HepG2 (cell line): Measurements from ENCODE around the gene CCDC57. TPM values are rescaled to one million over a fixed set of nuclear protein-coding genes. Genes with fewer than 3 reads are reported as not detected.
A peak's percentile ranks its signal among the peaks of the same experiment; 100 is the strongest.

Source experiments
- GPN1 ChIP-seq: sonication (generic); formaldehyde crosslinking; IDR thresholded peaks from 2 replicates; pipeline ENCODE4 v1.5.1; 2020; ENCODE audit warnings: missing genetic modification reagents, borderline replicate concordance
- HNRNPUL1 ChIP-seq: fragments of 200-400 bp; formaldehyde crosslinking; IDR thresholded peaks from 2 replicates; pipeline ENCODE4 v1.6.1; 2017; ENCODE audit warnings: low read depth, mild to moderate bottlenecking, low read length, moderate library complexity
- KAT7 ChIP-seq: IDR thresholded peaks from 2 replicates; pipeline ENCODE4 v1.6.1; 2018; ENCODE audit warnings: borderline replicate concordance, missing compliant biosample characterization
- KLF12 ChIP-seq: sonication (generic); formaldehyde crosslinking; IDR thresholded peaks from 2 replicates; pipeline ENCODE4 v1.4.0; 2020; ENCODE audit warnings: missing genetic modification reagents, borderline replicate concordance
- KLF16 ChIP-seq, 2 experiments: sonication (generic) in 1 of 2; formaldehyde crosslinking in 1 of 2; IDR thresholded peaks; 2 replicates each; pipeline versions ENCODE4 v1.6.1 to v1.8.0; 2016 to 2023; ENCODE audit warnings: missing genetic modification reagents in 2 of 2, missing compliant biosample characterization in 1 of 2
- NONO ChIP-seq, 2 experiments: fragments of 450-650 bp in 1 of 2; sonication (generic) in 1 of 2; formaldehyde crosslinking in 1 of 2; IDR thresholded peaks in 1 of 2; conservative IDR thresholded peaks in 1 of 2; 2 replicates each; pipeline versions ENCODE4 v1.6.1 to v1.8.0; 2017 to 2022; ENCODE audit warnings: mild to moderate bottlenecking in 1 of 2, missing genetic modification reagents in 1 of 2, moderate library complexity in 1 of 2
- PTBP1 ChIP-seq: fragments of 200-400 bp; formaldehyde crosslinking; IDR thresholded peaks from 2 replicates; pipeline ENCODE4 v1.6.1; 2018; ENCODE audit warnings: low read length, low read depth; ENCODE audit not compliant: poor library complexity, severe bottlenecking
- TAF15 ChIP-seq: fragments of 200-400 bp; formaldehyde crosslinking; IDR thresholded peaks from one replicate; pipeline ENCODE4 v1.6.1; 2018; ENCODE audit warnings: mild to moderate bottlenecking, low read depth, low read length; ENCODE audit not compliant: poor library complexity, severe bottlenecking
- WIZ ChIP-seq: sonication (generic); formaldehyde crosslinking; IDR thresholded peaks from 2 replicates; pipeline ENCODE4 v1.5.1; 2020; ENCODE audit warnings: mild to moderate bottlenecking, missing genetic modification reagents
- YY1 ChIP-seq: IDR thresholded peaks from 2 replicates; pipeline ENCODE4 v1.6.1; 2011; ENCODE audit warnings: low read length, low read depth, moderate library complexity, mild to moderate bottlenecking; ENCODE audit not compliant: insufficient read depth, insufficient replicate concordance
- ZNF431 ChIP-seq: sonication (generic); formaldehyde crosslinking; IDR thresholded peaks from 2 replicates; pipeline ENCODE4 v1.9.0; 2022; ENCODE audit warnings: missing genetic modification reagents, low read depth, mild to moderate bottlenecking, borderline replicate concordance
- ZNF678 ChIP-seq: sonication (generic); formaldehyde crosslinking; IDR thresholded peaks from 2 replicates; pipeline ENCODE4 v1.4.0; 2020; ENCODE audit warnings: mild to moderate bottlenecking, missing genetic modification reagents
- ZNF776 ChIP-seq: sonication (generic); formaldehyde crosslinking; IDR thresholded peaks from 2 replicates; pipeline ENCODE4 v1.4.0; 2020; ENCODE audit warnings: mild to moderate bottlenecking, missing genetic modification reagents
- polyA plus RNA-seq, 8 experiments: library from polyadenylated mRNA; depleted of rRNA in 3 of 8; stranded (reverse) in 7 of 8; unstranded in 1 of 8; fragments of >200 nt; fragmentation: Illumina TruSeq in 4 of 8; extraction: Trizol in 4 of 8; gene quantifications; 2 replicates each; pipeline versions ENCODE4 v1.2.1 to v1.2.3, GENCODE V29; 2011 to 2016; ENCODE audit warnings: low read depth in 4 of 8, missing spikeins in 1 of 8, mixed read lengths in 1 of 8; ENCODE audit not compliant: insufficient read depth in 1 of 8
- total RNA-seq, 5 experiments: library from RNA; depleted of rRNA; stranded (reverse); fragments of >200 nt; fragmentation: Illumina TruSeq; extraction: Trizol; gene quantifications; 2 replicates each; pipeline ENCODE4 v1.2.3, GENCODE V29; 2016; ENCODE audit warnings: low read depth in 1 of 5
- TF ChIP-seq, protein P1 (sequence below): sonication (generic); formaldehyde crosslinking; IDR thresholded peaks from 2 replicates; pipeline ENCODE4 v1.5.0; 2020; ENCODE audit warnings: mild to moderate bottlenecking, missing genetic modification reagents, borderline replicate concordance
- TF ChIP-seq, protein P2 (sequence below): IDR thresholded peaks from 2 replicates; pipeline ENCODE4 v1.6.1; 2016; ENCODE audit warnings: missing biosample characterization, missing genetic modification reagents, low read depth
- TF ChIP-seq, protein P3 (sequence below): sonication (generic); formaldehyde crosslinking; conservative IDR thresholded peaks from 2 replicates; pipeline ENCODE4 v1.4.0; 2020; ENCODE audit warnings: missing genetic modification reagents

Gene CCDC57
- total and polyA plus RNA-seq, 2 of the 13 experiments (the other 11 are each of a cell fraction or from before 2014, with no cell fraction given): 59.3 to 59.9 TPM

DNA sequence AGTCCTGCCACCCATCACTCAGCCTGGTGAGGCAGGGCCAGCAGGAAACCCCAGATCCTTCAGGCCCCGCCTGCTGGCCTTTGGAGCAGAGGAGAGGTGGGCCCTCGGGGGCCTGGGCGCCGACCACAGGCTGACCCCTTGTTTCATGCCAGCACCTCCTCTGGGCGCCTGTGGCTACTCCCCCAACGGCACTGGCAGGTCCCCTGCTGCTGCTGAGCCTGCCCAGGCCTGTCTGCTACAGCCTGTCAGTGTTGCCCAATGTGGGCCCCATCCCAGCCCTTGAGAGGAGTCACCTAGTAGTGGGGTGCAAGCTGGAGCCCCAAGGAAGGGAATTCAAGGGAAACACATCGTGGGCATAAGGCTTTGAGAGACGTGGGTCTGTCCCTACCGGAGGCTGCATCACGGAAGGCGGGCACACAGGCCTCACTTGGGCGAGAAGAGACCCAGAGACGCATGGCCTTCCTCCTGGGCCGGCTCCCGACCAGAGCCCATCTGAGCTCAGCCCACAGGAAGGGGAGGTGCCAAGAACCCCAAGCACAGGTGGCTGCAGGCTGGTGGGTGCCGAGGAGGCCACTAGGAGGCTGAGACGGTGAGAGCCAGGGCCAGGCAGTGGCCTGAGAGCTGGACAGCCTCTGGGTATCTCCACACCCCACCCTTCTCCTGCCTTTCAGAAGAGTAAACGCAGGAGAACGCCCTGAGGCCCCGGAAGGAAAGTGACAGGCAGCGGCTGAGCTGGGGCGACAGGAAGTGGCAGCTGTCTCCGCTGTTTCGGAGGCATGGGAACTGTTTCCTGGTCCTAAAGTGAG lies 106.6 kb downstream of the CCDC57 start (continued):
- TF ChIP-seq, protein P1, sequence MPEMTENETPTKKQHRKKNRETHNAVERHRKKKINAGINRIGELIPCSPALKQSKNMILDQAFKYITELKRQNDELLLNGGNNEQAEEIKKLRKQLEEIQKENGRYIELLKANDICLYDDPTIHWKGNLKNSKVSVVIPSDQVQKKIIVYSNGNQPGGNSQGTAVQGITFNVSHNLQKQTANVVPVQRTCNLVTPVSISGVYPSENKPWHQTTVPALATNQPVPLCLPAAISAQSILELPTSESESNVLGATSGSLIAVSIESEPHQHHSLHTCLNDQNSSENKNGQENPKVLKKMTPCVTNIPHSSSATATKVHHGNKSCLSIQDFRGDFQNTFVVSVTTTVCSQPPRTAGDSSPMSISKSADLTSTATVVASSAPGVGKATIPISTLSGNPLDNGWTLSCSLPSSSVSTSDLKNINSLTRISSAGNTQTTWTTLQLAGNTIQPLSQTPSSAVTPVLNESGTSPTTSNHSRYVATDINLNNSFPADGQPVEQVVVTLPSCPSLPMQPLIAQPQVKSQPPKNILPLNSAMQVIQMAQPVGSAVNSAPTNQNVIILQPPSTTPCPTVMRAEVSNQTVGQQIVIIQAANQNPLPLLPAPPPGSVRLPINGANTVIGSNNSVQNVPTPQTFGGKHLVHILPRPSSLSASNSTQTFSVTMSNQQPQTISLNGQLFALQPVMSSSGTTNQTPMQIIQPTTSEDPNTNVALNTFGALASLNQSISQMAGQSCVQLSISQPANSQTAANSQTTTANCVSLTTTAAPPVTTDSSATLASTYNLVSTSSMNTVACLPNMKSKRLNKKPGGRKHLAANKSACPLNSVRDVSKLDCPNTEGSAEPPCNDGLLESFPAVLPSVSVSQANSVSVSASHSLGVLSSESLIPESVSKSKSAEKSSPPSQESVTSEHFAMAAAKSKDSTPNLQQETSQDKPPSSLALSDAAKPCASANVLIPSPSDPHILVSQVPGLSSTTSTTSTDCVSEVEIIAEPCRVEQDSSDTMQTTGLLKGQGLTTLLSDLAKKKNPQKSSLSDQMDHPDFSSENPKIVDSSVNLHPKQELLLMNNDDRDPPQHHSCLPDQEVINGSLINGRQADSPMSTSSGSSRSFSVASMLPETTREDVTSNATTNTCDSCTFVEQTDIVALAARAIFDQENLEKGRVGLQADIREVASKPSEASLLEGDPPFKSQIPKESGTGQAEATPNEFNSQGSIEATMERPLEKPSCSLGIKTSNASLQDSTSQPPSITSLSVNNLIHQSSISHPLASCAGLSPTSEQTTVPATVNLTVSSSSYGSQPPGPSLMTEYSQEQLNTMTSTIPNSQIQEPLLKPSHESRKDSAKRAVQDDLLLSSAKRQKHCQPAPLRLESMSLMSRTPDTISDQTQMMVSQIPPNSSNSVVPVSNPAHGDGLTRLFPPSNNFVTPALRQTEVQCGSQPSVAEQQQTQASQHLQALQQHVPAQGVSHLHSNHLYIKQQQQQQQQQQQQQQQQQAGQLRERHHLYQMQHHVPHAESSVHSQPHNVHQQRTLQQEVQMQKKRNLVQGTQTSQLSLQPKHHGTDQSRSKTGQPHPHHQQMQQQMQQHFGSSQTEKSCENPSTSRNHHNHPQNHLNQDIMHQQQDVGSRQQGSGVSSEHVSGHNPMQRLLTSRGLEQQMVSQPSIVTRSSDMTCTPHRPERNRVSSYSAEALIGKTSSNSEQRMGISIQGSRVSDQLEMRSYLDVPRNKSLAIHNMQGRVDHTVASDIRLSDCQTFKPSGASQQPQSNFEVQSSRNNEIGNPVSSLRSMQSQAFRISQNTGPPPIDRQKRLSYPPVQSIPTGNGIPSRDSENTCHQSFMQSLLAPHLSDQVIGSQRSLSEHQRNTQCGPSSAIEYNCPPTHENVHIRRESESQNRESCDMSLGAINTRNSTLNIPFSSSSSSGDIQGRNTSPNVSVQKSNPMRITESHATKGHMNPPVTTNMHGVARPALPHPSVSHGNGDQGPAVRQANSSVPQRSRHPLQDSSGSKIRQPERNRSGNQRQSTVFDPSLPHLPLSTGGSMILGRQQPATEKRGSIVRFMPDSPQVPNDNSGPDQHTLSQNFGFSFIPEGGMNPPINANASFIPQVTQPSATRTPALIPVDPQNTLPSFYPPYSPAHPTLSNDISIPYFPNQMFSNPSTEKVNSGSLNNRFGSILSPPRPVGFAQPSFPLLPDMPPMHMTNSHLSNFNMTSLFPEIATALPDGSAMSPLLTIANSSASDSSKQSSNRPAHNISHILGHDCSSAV (CRISPR knock-in tag): peak; percentile 31; the same call in 1 of the 2 replicates
- TF ChIP-seq KAT7 (CRISPR knock-in tag) (peak; percentile 84; the same call in 1 of the 2 replicates), KLF12 (CRISPR knock-in tag) (no peak), YY1 (peak; percentile 71), GPN1 (CRISPR knock-in tag) (no peak; the same call in none of the 2 replicates), KLF16 (CRISPR knock-in tag; IDR thresholded peaks at IDR 0.05) (peak in 1 of 2 experiments; percentile 96; a peak in 2 of 4 replicates), WIZ (no peak), ZNF678 (no peak), NONO (IDR thresholded peaks at IDR 0.05) (no peak), NONO (CRISPR knock-in tag; conservative IDR thresholded peaks at IDR 0.05) (peak; percentile 95), TAF15 (no peak), HNRNPUL1 (no peak), ZNF776 (CRISPR knock-in tag) (peak; percentile 83; the same call in 1 of the 2 replicates), PTBP1 (peak; percentile 19), ZNF431 (CRISPR knock-in tag) (peak; percentile 80; the same call in 1 of the 2 replicates)
- TF ChIP-seq, protein P2, sequence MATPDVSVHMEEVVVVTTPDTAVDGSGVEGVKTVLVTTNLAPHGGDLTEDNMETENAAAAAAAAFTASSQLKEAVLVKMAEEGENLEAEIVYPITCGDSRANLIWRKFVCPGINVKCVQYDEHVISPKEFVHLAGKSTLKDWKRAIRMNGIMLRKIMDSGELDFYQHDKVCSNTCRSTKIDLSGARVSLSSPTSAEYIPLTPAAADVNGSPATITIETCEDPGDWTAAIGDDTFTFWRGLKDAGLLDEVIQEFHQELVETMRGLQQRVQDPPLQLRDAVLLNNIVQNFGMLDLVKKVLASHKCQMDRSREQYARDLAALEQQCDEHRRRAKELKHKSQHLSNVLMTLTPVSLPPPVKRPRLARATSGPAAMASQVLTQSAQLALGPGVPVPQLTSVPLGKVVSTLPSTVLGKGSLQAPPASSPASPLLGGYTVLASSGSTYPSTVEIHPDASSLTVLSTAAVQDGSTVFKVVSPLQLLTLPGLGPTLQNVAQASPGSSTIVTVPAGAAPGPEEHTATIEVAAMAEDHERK (CRISPR knock-in tag): no peak
- TF ChIP-seq, protein P3, sequence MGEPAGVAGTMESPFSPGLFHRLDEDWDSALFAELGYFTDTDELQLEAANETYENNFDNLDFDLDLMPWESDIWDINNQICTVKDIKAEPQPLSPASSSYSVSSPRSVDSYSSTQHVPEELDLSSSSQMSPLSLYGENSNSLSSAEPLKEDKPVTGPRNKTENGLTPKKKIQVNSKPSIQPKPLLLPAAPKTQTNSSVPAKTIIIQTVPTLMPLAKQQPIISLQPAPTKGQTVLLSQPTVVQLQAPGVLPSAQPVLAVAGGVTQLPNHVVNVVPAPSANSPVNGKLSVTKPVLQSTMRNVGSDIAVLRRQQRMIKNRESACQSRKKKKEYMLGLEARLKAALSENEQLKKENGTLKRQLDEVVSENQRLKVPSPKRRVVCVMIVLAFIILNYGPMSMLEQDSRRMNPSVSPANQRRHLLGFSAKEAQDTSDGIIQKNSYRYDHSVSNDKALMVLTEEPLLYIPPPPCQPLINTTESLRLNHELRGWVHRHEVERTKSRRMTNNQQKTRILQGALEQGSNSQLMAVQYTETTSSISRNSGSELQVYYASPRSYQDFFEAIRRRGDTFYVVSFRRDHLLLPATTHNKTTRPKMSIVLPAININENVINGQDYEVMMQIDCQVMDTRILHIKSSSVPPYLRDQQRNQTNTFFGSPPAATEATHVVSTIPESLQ (CRISPR knock-in tag): peak; percentile 79; the same call in 1 of the 2 replicates
